ENCODE data around the gene SV2A.
A peak's percentile ranks its signal among the peaks of the same experiment; 100 is the strongest.
"Not testable (repeated sequence)": the region's sequence is repeated elsewhere in the genome, so short reads cannot be mapped to it uniquely, and the experiment has no call there.

SV2A gene

GRCh38 chr1:149917571-149918144, at the start of gene SV2A:
Gene SV2A (minus strand): TSS chr1:149917844. CDS start chr1:149913840, 4,004 bp downstream.
- peak; percentile 55 for DNase-seq

- no peak for DNase-seq
Observed at GRCh38 chr1:149967041-149967440, 49.4 kb upstream of the SV2A start.

- DNase-seq: no peak
Observed at GRCh38 chr1:149966405-149966804, 48.8 kb upstream of the SV2A start.

GRCh38 chr1:149965440-149965839, 47.8 kb upstream of the SV2A start:
- DNase-seq: peak; percentile 5

GRCh38 chr1:149963358-149963757, 45.7 kb upstream of the SV2A start:
- DNase-seq: no peak

GRCh38 chr1:149962736-149963135, 45.1 kb upstream of the SV2A start:
- DNase-seq: no peak

- DNase-seq: peak; percentile 71
Observed at GRCh38 chr1:149962039-149962647, 44.5 kb upstream of the SV2A start.

GRCh38 chr1:149957548-149957947, 39.9 kb upstream of the SV2A start:
- DNase-seq: not testable (repeated sequence)

GRCh38 chr1:149949911-149950310, 32.3 kb upstream of the SV2A start:
- no peak for DNase-seq

GRCh38 chr1:149945206-149945605, 27.6 kb upstream of the SV2A start:
- DNase-seq: no peak

- no peak for DNase-seq
Observed at GRCh38 chr1:149942885-149943284, 25.2 kb upstream of the SV2A start.

GRCh38 chr1:149942207-149942606, 24.6 kb upstream of the SV2A start:
- no peak for DNase-seq

GRCh38 chr1:149940427-149940826, 22.8 kb upstream of the SV2A start:
- DNase-seq: no peak

GRCh38 chr1:149938668-149939003, 21.0 kb upstream of the SV2A start:
- DNase-seq: not testable (repeated sequence)

- DNase-seq: no peak
Observed at GRCh38 chr1:149937759-149938158, 20.1 kb upstream of the SV2A start.

GRCh38 chr1:149936992-149937705, 19.5 kb upstream of the SV2A start:
- no peak for DNase-seq

- no peak for DNase-seq
Observed at GRCh38 chr1:149936170-149936991, 18.7 kb upstream of the SV2A start, which contains the start of gene MTMR11. Gene MTMR11 (minus strand): TSS chr1:149936879. CDS start chr1:149936647, 232 bp downstream.

GRCh38 chr1:149934356-149934755, 16.7 kb upstream of the SV2A start:
- DNase-seq: no peak

- DNase-seq: no peak
Observed at GRCh38 chr1:149933208-149933607, 15.6 kb upstream of the SV2A start.

GRCh38 chr1:149932474-149932873, 14.8 kb upstream of the SV2A start:
- no peak for DNase-seq

GRCh38 chr1:149931212-149931790, 13.7 kb upstream of the SV2A start:
- DNase-seq: no peak

GRCh38 chr1:149929856-149930255, 12.2 kb upstream of the SV2A start:
- no peak for DNase-seq

GRCh38 chr1:149928401-149928724, 10.7 kb upstream of the SV2A start:
- no peak for DNase-seq

Data from CD4-positive, alpha-beta T cell treated with Interleukin-12 subunit alpha and Interleukin-12 subunit beta, for 1 hour (primary cell).